ENCODE data around the gene SYNDIG1L. TPM values are rescaled to one million over a fixed set of nuclear protein-coding genes. Genes with fewer than 3 reads are reported as not detected.
"Not testable (repeated sequence)": the region's sequence is repeated elsewhere in the genome, so short reads cannot be mapped to it uniquely, and the experiment has no call there.

Gene SYNDIG1L
- total RNA-seq, 1 donor from 2014 or later = not detected

- peak; percentile 2 for DNase-seq (ENCODE audit: low read depth)
- H3K4me3 ChIP-seq (ENCODE audit: low read depth, low read length) = no peak overlapping the region
- peak; percentile 77 for TF ChIP-seq CTCF (IDR thresholded peaks at IDR 0.05; ENCODE audit: insufficient read depth, low read length, poor library complexity, severe bottlenecking)
- no peaks in the 10 kb centered on the region for H3K36me3 ChIP-seq (ENCODE audit: control insufficient read depth, insufficient read depth, low read length)
- H3K27me3 ChIP-seq (ENCODE audit: control insufficient read depth, insufficient read depth, low read length) = peaks cover 18% of the 10 kb centered on the region
Measured at GRCh38 chr14:74459289-74459946, 33.4 kb upstream of the SYNDIG1L start.

- Histone ChIP-seq H3K36me3 (ENCODE audit: control insufficient read depth, insufficient read depth, low read length) (no peaks in the 10 kb centered on the region), H3K4me3 (ENCODE audit: low read depth, low read length) (no peak overlapping the region), H3K27me3 (ENCODE audit: control insufficient read depth, insufficient read depth, low read length) (peaks cover 13% of the 10 kb centered on the region)
- no peak for TF ChIP-seq CTCF (IDR thresholded peaks at IDR 0.05; ENCODE audit: insufficient read depth, low read length, poor library complexity, severe bottlenecking)
- no peak for DNase-seq (ENCODE audit: low read depth)
Measured at GRCh38 chr14:74457565-74457895, 31.5 kb upstream of the SYNDIG1L start.

- Histone ChIP-seq H3K36me3 (ENCODE audit: control insufficient read depth, insufficient read depth, low read length) (no peaks in the 10 kb centered on the region), H3K27me3 (ENCODE audit: control insufficient read depth, insufficient read depth, low read length) (peaks cover 13% of the 10 kb centered on the region), H3K4me3 (ENCODE audit: low read depth, low read length) (no peak overlapping the region)
- no peak for TF ChIP-seq CTCF (IDR thresholded peaks at IDR 0.05; ENCODE audit: insufficient read depth, low read length, poor library complexity, severe bottlenecking)
- no peak for DNase-seq (ENCODE audit: low read depth)
Measured at GRCh38 chr14:74456684-74457564, 30.9 kb upstream of the SYNDIG1L start.

GRCh38 chr14:74454397-74454796, 28.4 kb upstream of the SYNDIG1L start:
- not testable (repeated sequence) for H3K4me3 ChIP-seq (ENCODE audit: low read depth, low read length); H3K36me3 ChIP-seq (ENCODE audit: control insufficient read depth, insufficient read depth, low read length); DNase-seq (ENCODE audit: low read depth)

GRCh38 chr14:74444866-74445265, 18.9 kb upstream of the SYNDIG1L start:
- Histone ChIP-seq H3K27me3 (ENCODE audit: control insufficient read depth, insufficient read depth, low read length) (peaks cover 2% of the 10 kb centered on the region), H3K4me3 (ENCODE audit: low read depth, low read length) (no peak overlapping the region), H3K36me3 (ENCODE audit: control insufficient read depth, insufficient read depth, low read length) (no peaks in the 10 kb centered on the region)
- TF ChIP-seq CTCF (IDR thresholded peaks at IDR 0.05; ENCODE audit: insufficient read depth, low read length, poor library complexity, severe bottlenecking) = no peak
- DNase-seq (ENCODE audit: low read depth) = no peak

More at GRCh38 chr14:74454397-74454796, 28.4 kb upstream of the SYNDIG1L start:
- peaks cover 13% of the 10 kb centered on the region for H3K27me3 ChIP-seq (ENCODE audit: control insufficient read depth, insufficient read depth, low read length)

GRCh38 chr14:74442757-74443156, 16.7 kb upstream of the SYNDIG1L start:
- Histone ChIP-seq H3K27me3 (ENCODE audit: control insufficient read depth, insufficient read depth, low read length) (no peaks in the 10 kb centered on the region), H3K4me3 (ENCODE audit: low read depth, low read length) (no peak overlapping the region), H3K36me3 (ENCODE audit: control insufficient read depth, insufficient read depth, low read length) (no peaks in the 10 kb centered on the region)
- DNase-seq (ENCODE audit: low read depth) = no peak
- no peak for TF ChIP-seq CTCF (IDR thresholded peaks at IDR 0.05; ENCODE audit: insufficient read depth, low read length, poor library complexity, severe bottlenecking)

All from kidney epithelial cell (primary cell).